Stimulated activated CD4-positive, alpha-beta T cell treated with anti-CD3 and anti-CD28 coated beads, Interleukin-1b, Interleukin-23, amount 100 ng/mL, for 24 hours (primary cell): ENCODE data around the gene CCDC24.

Experiments used
- DNase-seq, 4 experiments: peaks; one replicate each; pipeline ENCODE4 v3.0.0-alpha.2; 2020; ENCODE audit warnings: low read depth in 4 of 4, low spot score in 1 of 4

The CCDC24 gene

DNA sequence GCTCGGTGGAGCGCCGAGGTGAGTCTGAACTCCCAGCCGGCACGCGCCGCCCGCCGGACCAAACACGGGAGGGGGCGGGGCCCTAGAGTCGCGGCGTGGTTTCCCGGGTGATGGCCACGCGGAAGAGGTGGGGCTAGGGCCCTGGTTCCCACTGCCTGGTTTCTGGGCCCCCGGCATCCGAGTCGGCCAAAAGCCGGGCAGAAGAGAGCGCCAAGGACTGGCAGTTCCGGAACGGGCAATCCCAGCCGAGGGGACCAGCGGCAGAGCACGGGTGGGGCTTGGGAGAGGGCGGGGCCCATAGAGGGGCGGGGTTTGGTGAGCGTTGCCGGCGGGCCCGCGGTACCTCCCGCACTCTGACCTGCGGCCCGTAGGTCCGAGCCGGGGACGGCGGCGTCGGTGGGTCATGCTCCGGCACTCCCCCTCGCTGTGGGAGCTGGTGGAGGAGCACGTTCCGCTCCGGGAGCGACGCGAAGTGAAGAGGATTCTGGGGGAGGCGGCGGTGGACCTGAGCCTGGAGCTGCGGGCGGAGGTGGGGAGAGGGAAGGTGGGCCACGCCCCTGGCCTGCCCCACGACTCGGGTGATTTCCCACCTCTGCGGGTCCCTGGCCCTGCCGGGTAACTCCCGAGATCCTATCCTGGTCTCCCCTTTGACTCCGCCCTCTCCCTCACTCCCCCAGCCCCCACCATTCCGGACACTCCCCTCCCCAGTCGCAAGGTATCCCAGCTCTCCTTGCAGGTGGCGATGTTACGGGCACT, at the start of gene CCDC24:
TSS of gene CCDC24 (plus strand) at position 124 of the 756 bp plus-strand sequence. CDS start at position 404, 280 bp downstream.
- DNase-seq: peak in 3 of 4 experiments; percentile 53 to 74 (median 65)

DNA sequence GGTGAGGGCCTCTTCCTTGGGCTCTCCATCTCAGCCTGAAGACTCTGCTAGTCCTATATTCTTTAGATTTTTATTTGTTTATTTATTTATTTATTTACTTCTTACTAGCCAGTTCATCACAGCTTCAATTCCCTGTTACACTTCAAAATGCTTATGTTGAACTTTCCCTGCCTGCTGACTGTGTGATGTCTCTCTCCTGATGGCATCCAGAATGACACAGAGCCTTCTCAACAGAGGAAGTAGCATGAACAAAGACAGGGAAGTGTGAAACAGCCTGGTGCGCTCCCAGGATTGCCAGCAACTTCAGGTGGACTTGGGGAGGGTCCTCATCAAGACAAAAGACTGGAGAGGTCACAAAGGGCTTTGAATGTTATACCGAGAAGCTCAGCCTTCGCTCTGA, 49.0 kb upstream of the CCDC24 start:
- DNase-seq: no peak

DNA sequence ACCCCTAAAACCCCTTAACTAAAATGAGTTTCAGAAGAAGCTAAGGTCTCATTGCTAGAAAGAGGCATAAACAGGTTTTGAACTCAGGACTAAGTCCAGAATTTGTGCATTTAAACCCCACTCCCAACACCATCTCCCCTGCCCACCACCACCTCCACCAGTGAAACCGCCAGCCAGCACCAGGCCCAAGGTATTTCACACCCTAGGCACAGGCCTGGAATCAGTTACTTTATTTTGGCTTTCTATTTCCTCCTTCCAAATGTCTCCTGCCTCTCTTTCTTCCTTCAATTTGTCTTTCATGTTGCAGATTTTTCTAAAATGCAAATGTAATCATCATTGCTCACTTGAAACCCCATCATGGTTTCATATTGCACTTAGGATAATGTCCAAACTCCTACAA, 46.5 kb upstream of the CCDC24 start:
- DNase-seq: no peak

DNA sequence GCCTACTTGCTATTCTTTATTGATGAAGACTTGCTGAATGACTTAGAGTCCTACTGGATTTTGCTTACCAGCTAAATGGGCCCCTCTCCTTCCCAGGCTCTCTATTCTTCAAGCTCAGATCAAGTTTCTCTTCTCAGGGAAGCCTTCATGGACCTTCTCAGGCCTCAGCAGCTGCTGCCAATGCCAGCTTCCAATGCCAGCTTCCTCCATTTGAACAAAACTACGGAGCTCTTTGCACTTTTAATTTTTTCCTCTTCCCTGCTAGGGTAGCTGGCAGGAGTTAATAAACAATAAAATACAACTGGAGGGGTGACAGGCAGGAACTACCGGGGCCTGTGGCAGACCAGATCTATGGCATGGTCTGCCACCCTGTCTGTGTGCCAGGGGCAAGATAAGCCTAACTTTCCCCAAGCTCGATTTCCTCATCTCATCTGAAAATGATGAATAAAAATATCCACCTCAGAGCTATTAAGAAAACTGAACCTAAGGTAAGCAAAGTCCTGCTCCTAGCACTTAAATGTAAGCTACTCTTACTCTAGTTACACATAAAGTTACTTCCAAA, 45.6 kb upstream of the CCDC24 start:
- no peak for DNase-seq

DNA sequence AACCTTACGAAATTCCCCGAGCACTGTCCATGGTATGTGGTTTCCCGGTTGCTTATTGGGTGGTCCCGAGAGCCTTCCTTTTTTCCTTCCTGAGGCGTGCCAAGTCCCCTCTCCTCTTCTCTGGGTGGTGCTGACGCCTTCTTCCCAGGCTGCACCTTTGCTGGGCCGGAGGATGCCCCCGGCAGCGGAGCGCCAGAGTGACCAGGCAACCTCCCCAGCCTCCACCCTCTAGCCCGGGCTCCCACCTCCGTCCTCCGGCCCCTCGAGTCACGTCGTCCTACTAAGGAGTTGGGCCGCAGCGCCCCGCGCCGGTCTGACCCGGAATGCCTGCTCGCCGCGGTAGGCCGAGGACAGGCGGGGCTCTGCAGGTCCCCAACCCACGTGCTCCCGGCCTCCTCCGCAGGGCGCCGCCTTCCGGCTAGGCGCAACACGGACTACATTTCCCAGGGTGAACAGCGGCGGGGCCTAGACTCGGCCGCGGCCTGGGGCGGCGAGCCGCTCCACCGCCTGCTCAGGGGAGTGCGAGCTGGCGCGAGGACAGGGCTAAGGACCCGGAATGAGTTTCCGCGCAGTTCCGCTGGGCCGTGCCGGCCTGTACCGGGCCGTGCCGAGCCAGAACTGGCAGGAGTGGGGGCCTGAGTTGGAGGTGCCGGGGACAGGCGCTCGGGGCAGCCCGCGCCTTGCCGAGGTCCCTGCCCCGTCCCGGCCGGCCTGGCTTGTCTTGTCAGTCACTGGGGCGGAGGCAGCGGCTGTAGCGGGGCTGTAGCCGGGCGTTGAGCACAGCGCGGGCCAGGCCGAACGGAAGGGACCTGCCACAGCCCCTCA, 45.0 kb upstream of the CCDC24 start, which contains the start of gene IPO13:
TSS of gene IPO13 (plus strand) at position 715 of the 825 bp plus-strand sequence. CDS start 651 bp downstream, outside the sequence.
- DNase-seq: peak; percentile 89 to 93 (median 90)

DNA sequence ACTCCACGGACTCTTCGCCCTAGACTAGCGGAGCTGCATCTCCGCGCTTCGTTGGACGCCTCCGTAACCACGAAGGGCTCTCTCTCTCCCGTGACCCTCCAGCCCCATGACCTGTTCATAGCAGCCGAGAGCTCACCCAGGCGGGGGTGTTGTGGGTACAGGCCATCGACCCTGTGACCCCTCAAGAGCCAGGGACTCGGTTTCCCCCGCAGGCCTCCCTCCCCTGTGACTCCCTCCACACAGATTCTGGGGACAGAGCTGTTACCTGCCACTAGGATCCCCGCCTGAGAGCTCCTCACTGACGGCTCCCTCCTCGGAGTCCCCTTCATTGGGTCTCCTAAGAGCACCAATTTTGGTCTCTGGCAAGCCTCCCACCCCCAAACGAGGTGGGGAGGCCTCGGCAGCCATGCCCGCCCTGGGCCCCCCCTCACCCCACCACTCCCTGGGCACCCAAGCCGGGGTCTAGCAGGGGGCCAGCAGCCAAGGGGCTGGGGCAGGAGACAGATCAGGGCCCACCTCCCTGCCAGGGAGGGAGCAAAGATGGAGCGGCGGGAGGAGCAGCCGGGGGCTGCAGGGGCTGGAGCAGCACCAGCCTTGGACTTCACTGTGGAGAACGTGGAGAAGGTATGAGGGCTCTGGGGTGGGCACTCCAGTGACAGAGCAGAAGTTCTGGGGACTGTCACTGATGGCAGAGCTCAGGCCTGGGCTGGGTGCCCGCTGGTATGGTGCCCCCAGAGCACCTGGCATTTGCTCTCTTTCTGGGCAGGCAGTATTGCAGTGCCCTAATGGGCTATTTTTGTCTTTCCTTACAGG, 44.1 kb upstream of the CCDC24 start:
- DNase-seq: no peak

DNA sequence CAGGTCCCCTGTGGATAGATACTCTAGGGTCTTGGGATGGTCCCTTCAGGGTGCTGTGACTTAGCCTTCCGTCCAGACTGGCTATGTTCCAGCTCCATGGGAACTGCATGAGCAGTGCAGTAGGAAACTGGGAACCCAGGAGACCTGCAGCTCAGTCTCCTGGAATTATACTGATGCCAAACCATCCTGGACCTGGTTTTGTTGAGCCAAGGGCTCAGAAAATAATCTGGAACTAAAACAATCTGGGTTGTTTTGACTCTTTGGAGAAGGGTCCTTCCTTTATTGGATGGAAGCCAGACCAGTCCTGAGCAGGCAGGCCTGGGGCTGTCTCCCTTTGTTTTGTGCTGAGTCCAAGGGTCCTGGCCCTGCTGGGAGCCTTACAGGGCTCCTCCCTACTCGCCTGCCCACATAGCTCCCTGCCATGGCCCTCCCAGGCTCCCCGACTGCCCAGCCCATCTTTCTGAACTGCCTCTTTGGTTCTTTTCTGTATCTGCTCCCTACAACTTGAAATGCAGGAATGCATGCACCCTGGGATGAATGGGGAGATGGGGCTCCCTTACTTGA, 43.4 kb upstream of the CCDC24 start:
- DNase-seq: no peak

DNA sequence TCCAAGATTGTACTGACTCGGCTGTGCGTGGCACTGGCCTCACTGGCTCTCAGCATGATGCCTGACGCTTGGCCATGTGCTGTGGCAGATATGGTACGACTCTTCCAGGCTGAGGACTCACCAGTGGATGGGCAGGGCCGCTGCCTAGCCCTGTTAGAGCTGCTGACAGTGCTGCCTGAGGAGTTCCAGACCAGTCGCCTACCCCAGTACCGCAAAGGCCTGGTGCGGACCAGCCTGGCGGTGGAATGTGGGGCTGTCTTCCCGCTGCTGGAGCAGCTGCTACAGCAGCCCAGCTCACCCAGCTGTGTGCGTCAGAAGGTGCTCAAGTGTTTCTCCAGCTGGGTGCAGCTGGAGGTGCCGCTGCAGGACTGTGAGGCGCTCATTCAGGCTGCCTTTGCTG, 41.7 kb upstream of the CCDC24 start:
- no peak for DNase-seq

DNA sequence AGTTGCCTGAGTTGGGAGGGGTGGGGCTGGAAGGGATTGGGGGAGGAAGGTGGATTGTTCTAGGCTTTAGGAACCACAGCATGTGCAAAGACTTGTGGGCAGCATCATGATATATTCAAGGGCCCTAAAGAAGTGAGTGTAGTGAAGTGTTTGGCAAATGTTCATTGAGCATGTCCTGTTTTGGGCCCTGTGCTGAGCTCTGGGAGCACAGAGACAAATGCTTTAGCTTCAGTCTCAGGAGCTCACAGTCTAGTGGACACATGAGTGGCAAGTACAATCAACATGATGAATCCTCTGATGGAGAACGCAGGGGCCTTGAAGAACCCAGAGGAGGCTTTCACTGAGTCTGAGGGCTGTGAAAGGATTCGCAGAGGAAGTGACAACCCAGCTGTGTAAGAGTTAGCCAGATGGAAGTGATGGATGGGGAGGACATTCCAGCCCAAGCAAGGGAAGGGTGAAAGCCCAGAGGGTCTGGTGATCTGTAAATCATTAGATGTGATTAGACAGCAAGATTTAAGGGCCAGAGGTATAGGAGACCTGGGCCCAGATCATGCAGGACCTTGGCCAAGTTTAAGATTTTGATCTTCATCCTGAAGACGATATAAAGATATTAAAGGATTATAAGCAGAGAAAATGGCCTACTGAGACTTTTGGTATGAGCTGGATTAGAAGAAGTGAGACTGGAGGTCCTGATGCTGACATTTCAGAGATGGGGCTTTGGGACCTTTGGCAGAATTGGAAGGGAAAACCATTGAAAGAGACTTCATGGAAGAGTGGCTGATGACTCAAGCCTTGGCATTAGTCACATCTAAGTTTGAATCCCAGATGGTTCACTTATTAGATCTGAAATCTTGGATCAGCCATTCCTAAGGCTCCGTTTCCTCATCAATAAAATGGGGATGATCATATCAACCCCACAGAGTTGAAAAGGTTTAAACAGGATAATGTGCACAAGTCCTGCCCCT, 40.1 kb upstream of the CCDC24 start:
- DNase-seq: no peak

DNA sequence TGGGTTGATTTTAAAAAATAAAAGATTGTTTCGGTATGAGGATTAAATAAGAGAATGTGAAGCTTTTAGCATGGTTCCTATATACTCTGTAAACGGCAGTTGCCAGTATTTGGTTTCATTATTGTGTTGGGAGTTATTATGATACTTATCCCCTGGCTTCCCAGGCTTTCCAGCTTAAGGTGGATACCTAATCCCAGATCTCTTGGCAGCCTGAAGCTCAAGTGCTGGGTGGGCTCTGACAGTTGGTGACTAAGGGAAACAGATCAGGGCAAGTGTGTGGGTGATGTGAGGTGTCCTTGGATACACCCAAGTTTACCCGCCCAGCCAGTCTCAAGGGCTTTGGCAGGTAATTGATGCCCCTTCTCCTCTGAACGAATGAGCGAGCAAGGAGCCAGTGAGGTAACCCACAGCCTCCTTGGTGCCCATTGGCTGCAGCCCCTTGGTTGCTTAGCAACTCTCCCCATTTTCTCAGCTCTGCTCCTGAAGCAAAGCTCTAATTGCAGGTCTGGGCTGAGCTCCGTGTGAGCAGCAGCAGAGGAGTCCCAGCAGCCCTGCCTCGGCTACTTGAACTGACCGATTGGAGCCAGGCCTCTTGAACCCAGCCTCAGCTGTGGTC, 38.6 kb upstream of the CCDC24 start:
- DNase-seq: no peak

DNA sequence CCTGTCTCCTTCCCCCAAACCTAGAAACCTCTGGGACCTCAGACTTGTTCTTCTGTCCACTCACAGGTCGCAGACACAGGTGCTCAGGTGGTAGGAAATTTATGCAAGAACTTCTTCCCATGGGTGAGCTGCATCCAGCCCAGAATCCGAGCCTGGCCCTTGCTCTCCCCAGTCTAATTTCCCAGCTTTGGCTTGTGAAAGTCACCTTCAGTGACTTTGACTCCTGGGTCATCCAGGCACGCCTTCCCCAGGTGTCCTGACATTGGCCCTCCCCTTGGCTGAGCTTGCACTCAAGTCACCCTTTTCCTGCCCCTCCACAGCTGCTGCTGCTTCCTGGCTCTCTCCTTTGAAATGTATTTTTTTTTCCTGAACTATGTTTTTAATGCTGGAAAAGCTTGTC, 38.0 kb upstream of the CCDC24 start:
- no peak for DNase-seq

DNA sequence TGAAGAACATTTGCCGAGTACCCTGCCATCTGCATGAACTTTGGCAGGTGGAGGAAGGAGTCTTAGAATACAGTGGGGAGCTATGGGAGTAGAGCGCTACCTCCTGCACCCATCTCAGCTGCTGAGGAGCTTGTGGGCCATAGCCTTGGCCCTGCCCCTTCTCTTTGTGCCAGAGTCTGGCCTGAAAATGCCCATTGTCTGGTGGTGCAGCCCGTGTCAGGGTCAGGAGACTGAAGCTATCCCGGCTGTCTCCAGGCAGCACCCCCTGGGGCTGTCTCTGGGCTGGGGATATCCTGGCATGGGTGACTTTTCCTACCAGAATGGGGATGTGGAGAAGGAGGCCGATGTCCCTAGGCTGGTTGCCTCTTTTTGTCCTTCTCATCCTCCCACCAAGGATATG, 37.4 kb upstream of the CCDC24 start:
- no peak for DNase-seq

DNA sequence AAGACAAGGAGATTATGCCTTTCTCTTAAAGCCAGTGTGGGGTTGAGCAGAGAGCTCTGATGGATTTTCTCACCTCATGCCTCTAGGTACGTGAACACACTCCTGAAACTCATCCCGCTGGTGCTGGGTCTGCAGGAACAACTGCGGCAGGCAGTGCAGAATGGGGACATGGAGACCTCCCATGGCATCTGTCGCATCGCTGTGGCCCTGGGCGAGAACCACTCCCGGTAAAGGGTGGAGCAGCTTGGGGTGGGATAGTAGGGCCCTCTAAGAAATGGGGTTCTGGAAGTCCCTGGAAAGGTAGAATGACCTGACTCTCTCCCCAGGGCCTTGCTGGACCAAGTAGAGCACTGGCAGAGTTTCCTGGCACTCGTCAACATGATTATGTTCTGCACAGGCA, 35.2 kb upstream of the CCDC24 start:
- DNase-seq: no peak

DNA sequence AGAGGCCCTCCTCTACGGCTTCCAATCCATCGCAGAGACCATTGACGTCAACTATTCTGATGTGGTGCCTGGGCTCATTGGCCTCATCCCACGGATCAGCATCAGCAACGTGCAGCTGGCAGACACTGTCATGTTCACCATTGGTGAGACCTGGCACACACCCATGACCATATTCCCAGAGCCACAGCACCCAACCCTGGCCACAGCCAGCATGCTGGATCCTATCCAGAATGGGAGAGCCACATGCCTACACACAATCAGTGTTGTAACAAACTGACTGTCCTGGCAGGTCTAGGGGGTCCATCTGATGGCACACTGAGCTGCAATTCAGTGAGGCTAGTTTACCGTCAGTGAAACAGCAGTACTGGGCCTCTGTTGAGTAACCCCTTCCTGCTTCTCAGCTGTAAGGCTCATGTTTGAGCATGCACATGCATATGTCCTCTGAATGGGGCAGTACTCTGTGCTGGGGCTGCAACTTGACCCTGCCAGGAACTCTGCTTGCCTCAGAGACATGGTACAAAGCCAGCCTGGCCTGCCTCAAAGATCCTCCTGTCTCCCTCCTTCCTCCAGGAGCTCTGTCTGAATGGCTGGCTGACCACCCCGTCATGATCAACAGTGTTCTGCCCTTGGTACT, 33.9 kb upstream of the CCDC24 start:
- no peak for DNase-seq

DNA sequence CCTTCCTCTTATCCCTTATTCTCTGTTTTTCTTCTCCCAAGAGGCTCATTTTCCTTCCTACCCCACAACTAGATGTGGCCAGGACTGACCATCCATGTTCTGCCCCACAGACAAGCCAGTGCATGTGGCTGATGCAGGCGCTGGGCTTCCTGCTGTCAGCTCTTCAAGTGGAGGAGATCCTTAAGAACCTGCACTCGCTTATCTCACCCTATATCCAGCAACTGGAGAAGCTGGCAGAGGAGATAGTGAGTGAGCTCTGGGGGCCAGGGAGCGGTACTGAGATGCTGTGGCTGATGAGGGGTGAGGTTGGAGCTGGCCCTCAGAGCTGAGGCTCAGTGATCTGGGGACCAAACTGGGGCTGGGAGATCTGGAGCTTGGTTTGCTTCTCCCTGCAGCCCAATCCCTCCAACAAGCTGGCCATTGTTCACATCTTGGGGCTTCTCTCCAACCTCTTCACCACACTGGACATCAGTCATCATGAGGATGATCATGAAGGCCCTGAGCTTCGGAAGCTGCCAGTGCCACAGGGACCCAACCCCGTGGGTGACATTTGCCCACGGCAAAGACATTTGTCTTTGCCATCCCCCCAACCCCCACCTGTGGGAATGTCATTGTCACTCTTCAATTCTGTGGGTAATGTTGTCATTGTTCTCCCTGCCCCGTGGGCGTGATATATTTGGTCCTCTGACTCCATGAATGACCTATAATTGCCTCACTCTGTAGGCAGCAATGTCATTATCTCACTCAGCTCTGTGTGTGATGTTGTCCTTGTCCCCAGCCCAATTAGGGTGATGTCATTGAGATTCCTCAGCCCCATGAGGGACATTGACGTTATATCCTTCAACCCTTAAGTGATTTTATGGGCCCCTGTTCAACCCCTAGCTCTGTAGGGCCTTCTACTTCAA, 32.8 kb upstream of the CCDC24 start:
- no peak for DNase-seq

DNA sequence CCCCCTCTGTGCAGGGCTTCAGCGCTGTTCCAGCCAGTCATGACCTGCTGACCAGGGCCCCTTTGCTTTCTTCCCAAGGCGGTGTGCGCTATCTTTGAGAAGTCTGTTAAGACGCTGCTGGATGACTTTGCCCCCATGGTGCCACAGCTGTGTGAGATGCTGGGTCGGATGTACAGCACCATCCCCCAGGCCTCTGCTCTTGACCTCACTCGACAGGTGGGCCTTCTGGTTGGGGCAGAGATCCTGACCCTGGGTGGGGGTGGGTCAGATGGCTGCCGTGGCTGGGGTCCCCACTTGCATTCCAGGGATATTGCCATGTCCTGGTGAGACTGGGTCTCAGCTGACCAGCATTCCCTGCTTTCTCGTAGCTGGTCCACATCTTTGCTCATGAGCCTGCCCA, 30.6 kb upstream of the CCDC24 start:
- DNase-seq: no peak

DNA sequence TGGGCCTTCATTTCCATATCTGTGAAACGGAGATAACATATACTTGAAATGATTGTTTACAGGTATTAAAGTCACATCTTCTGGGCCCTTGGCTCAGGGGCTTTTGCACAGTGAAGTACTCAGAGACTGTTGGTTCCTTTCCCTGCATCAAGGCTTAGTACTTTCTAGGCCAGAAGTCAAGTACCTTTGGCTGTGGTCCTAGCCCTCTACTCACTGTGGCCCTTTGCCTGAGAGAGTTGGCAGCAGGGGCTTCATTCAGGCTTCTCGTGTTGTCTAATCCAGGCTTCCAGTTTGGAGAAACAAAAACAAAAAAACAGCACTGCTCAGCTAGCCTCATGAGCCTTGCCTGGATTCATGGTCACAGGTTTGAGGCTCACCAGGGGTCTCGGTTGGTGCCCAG, 29.7 kb upstream of the CCDC24 start:
- no peak for DNase-seq

DNA sequence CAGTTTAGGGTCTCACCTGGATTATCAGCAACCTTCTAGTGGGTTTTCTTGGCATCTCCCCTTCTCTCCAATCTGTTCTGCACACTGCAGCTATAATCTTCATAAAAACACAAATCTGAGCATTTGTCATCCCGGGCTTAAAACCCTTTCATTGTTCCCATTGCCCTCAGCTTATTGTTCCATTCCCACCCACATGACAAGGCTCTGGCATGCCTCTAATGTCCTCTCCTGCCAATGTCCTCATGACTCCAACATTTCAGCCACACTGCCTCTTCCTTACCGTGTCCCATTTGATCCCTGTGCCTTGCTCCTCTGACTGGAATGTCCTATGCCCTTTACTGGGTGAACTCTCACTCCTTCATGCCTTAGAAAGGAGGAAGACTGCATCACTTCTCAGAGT, 29.1 kb upstream of the CCDC24 start:
- no peak for DNase-seq
